Natural killer cell (primary cell): ENCODE measurements around the gene MORF4L1. TPM values are rescaled to one million over a fixed set of nuclear protein-coding genes. Genes with fewer than 3 reads are reported as not detected.

Source experiments
- ATAC-seq, 3 donors: fragments of 150-1000 bp in 2 of 3; fragments of 200-7000 bp in 1 of 3; cut with Tn5 transposase; 1 replicate in 1 of 3; 2 replicates in 2 of 3; pipeline ENCODE4 v1.10.0; 2021; ENCODE audit warnings: mild to moderate bottlenecking in 2 of 3, moderate library complexity in 2 of 3
- DNase-seq, 2 donors: peaks; one replicate each; pipeline versions ENCODE4 v3.0.0 to v3.0.0-alpha.2; 2013 to 2021; ENCODE audit warnings: mixed read lengths in 1 of 2
- H3K27ac ChIP-seq: one replicate; pipeline ENCODE4 v1.5.1; 2013; ENCODE audit warnings: mild to moderate bottlenecking, low read length
- H3K27me3 ChIP-seq: one replicate; pipeline ENCODE4 v1.6.1; 2013; ENCODE audit warnings: low read length; ENCODE audit not compliant: control insufficient read depth, insufficient read depth
- H3K36me3 ChIP-seq: one replicate; pipeline ENCODE4 v1.6.1; 2013; ENCODE audit warnings: low read length; ENCODE audit not compliant: control insufficient read depth, insufficient read depth
- H3K4me1 ChIP-seq: one replicate; pipeline ENCODE4 v1.6.1; 2013; ENCODE audit warnings: low read length; ENCODE audit not compliant: control insufficient read depth, insufficient read depth
- H3K4me3 ChIP-seq: one replicate; pipeline ENCODE4 v1.5.1; 2013; ENCODE audit warnings: low read length
- H3K9me3 ChIP-seq: one replicate; pipeline ENCODE4 v1.6.1; 2013; ENCODE audit warnings: low read length; ENCODE audit not compliant: control insufficient read depth, insufficient read depth
- H3K27ac Mint-ChIP-seq, 2 donors: one replicate each; pipeline ENCODE4 v1.8.0; 2022; ENCODE audit warnings: mild to moderate bottlenecking in 2 of 2, mixed read lengths in 2 of 2, moderate library complexity in 1 of 2
- H3K27me3 Mint-ChIP-seq, 2 donors: one replicate each; pipeline ENCODE4 v1.8.0; 2022; ENCODE audit warnings: low read depth in 2 of 2, mixed read lengths in 2 of 2
- H3K36me3 Mint-ChIP-seq: one replicate; pipeline ENCODE4 v1.8.0; 2022; ENCODE audit warnings: mixed read lengths
- H3K4me1 Mint-ChIP-seq, 2 donors: one replicate each; pipeline ENCODE4 v1.8.0; 2022; ENCODE audit warnings: mixed read lengths in 2 of 2
- H3K4me3 Mint-ChIP-seq: one replicate; pipeline ENCODE4 v1.8.0; 2022; ENCODE audit warnings: mild to moderate bottlenecking, moderate library complexity, mixed read lengths
- H3K9me3 Mint-ChIP-seq, 2 donors: one replicate each; pipeline ENCODE4 v1.8.0; 2022; ENCODE audit warnings: mixed read lengths in 2 of 2
- CTCF ChIP-seq: fragments of 200-600 bp; IDR thresholded peaks from one replicate; pipeline ENCODE4 v1.8.0; 2022; ENCODE audit warnings: antibody characterized with exemption
- WGBS: methylation state at CpG from one replicate; pipeline ENCODE4 v1.1.7; 2013; ENCODE audit warnings: missing lambda C conversion rate; ENCODE audit not compliant: insufficient coverage; 5-methylcytosine and 5-hydroxymethylcytosine counted together
- intact Hi-C: fragments of 100-400 bp; cut with micrococcal nuclease; formaldehyde crosslinking; loops from one replicate; pipeline ENCODE4 v1.14.2; 2022
- total RNA-seq, 4 donors: library from RNA; stranded (reverse); fragments of 120-200 nt in 1 of 4; gene quantifications; one replicate each; pipeline versions ENCODE4 v1.2.3 to v1.2.4, GENCODE V29; 2013 to 2022

The MORF4L1 gene
- total RNA-seq, 3 donors from 2014 or later (not counting 1 experiment from before 2014, with no cell fraction given) = 316 to 348 (median 329) TPM

GRCh38 chr15:78909160-78909695, 36.5 kb downstream of the MORF4L1 start:
- Histone ChIP-seq H3K4me3 (no peak overlapping the region), H3K27ac (no peak overlapping the region), H3K4me1 (peaks cover 14% of the 10 kb centered on the region), H3K9me3 (no peaks in the 10 kb centered on the region), H3K27me3 (no peaks in the 10 kb centered on the region), H3K36me3 (peaks cover 69% of the 10 kb centered on the region)
- H3K4me1 Mint-ChIP-seq = peaks cover 34 to 47% of the 10 kb centered on the region in 2 donors
- H3K27ac Mint-ChIP-seq = peak overlapping the region in 1 of 2 donors; percentile 50
- intact Hi-C loops = no loop called here
- H3K27me3 Mint-ChIP-seq = no peaks in the 10 kb centered on the region
- peaks cover 7% of the 10 kb centered on the region for H3K36me3 Mint-ChIP-seq
- no peak for TF ChIP-seq CTCF
- no peaks in the 10 kb centered on the region for H3K9me3 Mint-ChIP-seq
- ATAC-seq = no peak
- WGBS = 79% methylated on average over 3 of the region's 3 CpGs
- H3K4me3 Mint-ChIP-seq = no peak overlapping the region
- DNase-seq = no peak

GRCh38 chr15:78909791-78910228, 37.1 kb downstream of the MORF4L1 start:
- H3K36me3 ChIP-seq = peaks cover 64% of the 10 kb centered on the region
- Mint-ChIP-seq H3K4me1 (peaks cover 31 to 44% of the 10 kb centered on the region in 2 donors), H3K9me3 (no peaks in the 10 kb centered on the region), H3K27ac (peak overlapping the region; percentile 50 to 60), H3K4me3 (no peak overlapping the region), H3K27me3 (no peaks in the 10 kb centered on the region), H3K36me3 (peaks cover 7% of the 10 kb centered on the region)
- H3K4me3 ChIP-seq = no peak overlapping the region
- 77% methylated on average over 5 of the region's 5 CpGs for WGBS
- ATAC-seq (peak in 2 of 3 donors; percentile 48 to 59), DNase-seq (peak in 1 of 2 donors; percentile 67)
- no peaks in the 10 kb centered on the region for H3K27me3 ChIP-seq
- no peaks in the 10 kb centered on the region for H3K9me3 ChIP-seq
- no peak overlapping the region for H3K27ac ChIP-seq
- H3K4me1 ChIP-seq = peaks cover 14% of the 10 kb centered on the region
- intact Hi-C loops = no loop called here
- TF ChIP-seq CTCF = peak; percentile 41

GRCh38 chr15:78910271-78910670, 37.6 kb downstream of the MORF4L1 start:
- intact Hi-C loops = no loop called here
- peak overlapping the region; percentile 50 to 60 for H3K27ac Mint-ChIP-seq
- Histone ChIP-seq H3K4me3 (no peak overlapping the region), H3K9me3 (no peaks in the 10 kb centered on the region), H3K36me3 (peaks cover 59% of the 10 kb centered on the region), H3K27ac (no peak overlapping the region), H3K27me3 (no peaks in the 10 kb centered on the region), H3K4me1 (peaks cover 14% of the 10 kb centered on the region)
- H3K4me3 Mint-ChIP-seq = no peak overlapping the region
- H3K4me1 Mint-ChIP-seq = peaks cover 28 to 41% of the 10 kb centered on the region in 2 donors
- ATAC-seq (no peak), DNase-seq (no peak)
- 96% methylated on average over 7 of the region's 7 CpGs for WGBS
- no peaks in the 10 kb centered on the region for H3K9me3 Mint-ChIP-seq
- TF ChIP-seq CTCF = no peak
- H3K36me3 Mint-ChIP-seq = peaks cover 7% of the 10 kb centered on the region
- H3K27me3 Mint-ChIP-seq = no peaks in the 10 kb centered on the region

GRCh38 chr15:78912316-78912715, 39.6 kb downstream of the MORF4L1 start:
- no peak overlapping the region for H3K4me3 Mint-ChIP-seq
- no peak for ATAC-seq
- no peak for TF ChIP-seq CTCF

More at GRCh38 chr15:78912316-78912715, 39.6 kb downstream of the MORF4L1 start:
- intact Hi-C loops = no loop called here
- peaks cover 19% of the 10 kb centered on the region for H3K4me1 ChIP-seq
- Mint-ChIP-seq H3K27me3 (no peaks in the 10 kb centered on the region), H3K9me3 (no peaks in the 10 kb centered on the region), H3K27ac (peak overlapping the region; percentile 41 to 61), H3K36me3 (no peaks in the 10 kb centered on the region), H3K4me1 (peaks cover 28 to 37% of the 10 kb centered on the region in 2 donors)
- WGBS = 95% methylated on average over 2 of the region's 2 CpGs
- DNase-seq = no peak
- H3K36me3 ChIP-seq = peaks cover 43% of the 10 kb centered on the region
- H3K4me3 ChIP-seq = no peak overlapping the region
- no peaks in the 10 kb centered on the region for H3K9me3 ChIP-seq
- no peak overlapping the region for H3K27ac ChIP-seq
- no peaks in the 10 kb centered on the region for H3K27me3 ChIP-seq
